ENCODE results near the gene TPCN2. TPM values are rescaled to one million over a fixed set of nuclear protein-coding genes. Genes with fewer than 3 reads are reported as not detected.

The TPCN2 gene
- polyA plus RNA-seq, 1 donor from 2014 or later: 14.2 TPM

DNA sequence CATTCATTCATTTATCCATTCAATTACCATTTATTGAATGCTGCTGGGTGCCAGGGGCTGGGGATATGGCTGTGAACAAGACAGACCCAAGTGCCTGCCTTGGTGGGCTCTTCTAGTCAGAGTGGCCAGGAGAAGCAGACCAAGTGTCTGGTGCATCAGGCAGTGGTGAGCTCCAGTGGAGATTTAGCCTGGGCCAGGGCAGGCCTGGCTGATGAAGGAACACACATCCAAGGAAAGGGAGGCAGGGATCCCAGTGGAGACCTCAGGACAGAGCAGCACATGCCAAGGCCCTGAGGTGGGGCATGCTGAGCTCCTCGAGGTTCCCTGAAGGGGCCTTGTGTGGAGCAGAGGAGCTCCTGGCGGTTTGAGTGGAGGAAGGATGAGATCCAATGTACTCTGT lies 60.4 kb downstream of the TPCN2 start:
- no peak overlapping the region for H3K27ac ChIP-seq (ENCODE audit: low read length)
- H3K9ac ChIP-seq (ENCODE audit: low read length): no peak overlapping the region
- H3K27me3 ChIP-seq (ENCODE audit: insufficient read depth, low read depth, low read length): no peaks in the 10 kb centered on the region
- H3F3A ChIP-seq (ENCODE audit: insufficient read depth, low read length, poor library complexity, severe bottlenecking): no peaks in the 10 kb centered on the region
- H3K79me2 ChIP-seq (replicated peaks; ENCODE audit: insufficient read depth, low read length): no peaks in the 10 kb centered on the region
- no peak overlapping the region for H3K4me3 ChIP-seq (ENCODE audit: low read length)
- no peak overlapping the region for H2AFZ ChIP-seq (ENCODE audit: low read depth, low read length)
- no peaks in the 10 kb centered on the region for H3K9me3 ChIP-seq (ENCODE audit: low read length)
- TF ChIP-seq EZH2 (IDR thresholded peaks at IDR 0.05; ENCODE audit: borderline replicate concordance, insufficient read depth, low read length, poor library complexity, severe bottlenecking): no peak
- TF ChIP-seq REST (IDR thresholded peaks at IDR 0.05; ENCODE audit: borderline replicate concordance): no peak
- no peak for TF ChIP-seq SMC3 (conservative IDR thresholded peaks at IDR 0.05; ENCODE audit: poor library complexity)
- no peak for TF ChIP-seq TAF1 (IDR thresholded peaks at IDR 0.05; ENCODE audit: low read depth)
- TF ChIP-seq, protein P1, sequence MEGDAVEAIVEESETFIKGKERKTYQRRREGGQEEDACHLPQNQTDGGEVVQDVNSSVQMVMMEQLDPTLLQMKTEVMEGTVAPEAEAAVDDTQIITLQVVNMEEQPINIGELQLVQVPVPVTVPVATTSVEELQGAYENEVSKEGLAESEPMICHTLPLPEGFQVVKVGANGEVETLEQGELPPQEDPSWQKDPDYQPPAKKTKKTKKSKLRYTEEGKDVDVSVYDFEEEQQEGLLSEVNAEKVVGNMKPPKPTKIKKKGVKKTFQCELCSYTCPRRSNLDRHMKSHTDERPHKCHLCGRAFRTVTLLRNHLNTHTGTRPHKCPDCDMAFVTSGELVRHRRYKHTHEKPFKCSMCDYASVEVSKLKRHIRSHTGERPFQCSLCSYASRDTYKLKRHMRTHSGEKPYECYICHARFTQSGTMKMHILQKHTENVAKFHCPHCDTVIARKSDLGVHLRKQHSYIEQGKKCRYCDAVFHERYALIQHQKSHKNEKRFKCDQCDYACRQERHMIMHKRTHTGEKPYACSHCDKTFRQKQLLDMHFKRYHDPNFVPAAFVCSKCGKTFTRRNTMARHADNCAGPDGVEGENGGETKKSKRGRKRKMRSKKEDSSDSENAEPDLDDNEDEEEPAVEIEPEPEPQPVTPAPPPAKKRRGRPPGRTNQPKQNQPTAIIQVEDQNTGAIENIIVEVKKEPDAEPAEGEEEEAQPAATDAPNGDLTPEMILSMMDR (IDR thresholded peaks at IDR 0.05; ENCODE audit: poor library complexity, severe bottlenecking): no peak
- TF ChIP-seq MXI1 (conservative IDR thresholded peaks at IDR 0.05; ENCODE audit: poor library complexity, severe bottlenecking): no peak
- TF ChIP-seq RAD21 (conservative IDR thresholded peaks at IDR 0.05): no peak
- TF ChIP-seq POLR2AphosphoS5 (IDR thresholded peaks at IDR 0.05): no peak
- TF ChIP-seq EP300 (conservative IDR thresholded peaks at IDR 0.05; ENCODE audit: poor library complexity, severe bottlenecking): no peak
- H4K20me1 ChIP-seq (ENCODE audit: insufficient read depth): no peaks in the 10 kb centered on the region
- no peaks in the 10 kb centered on the region for H3K36me3 ChIP-seq (ENCODE audit: insufficient read depth, low read length)
- no peaks in the 10 kb centered on the region for H3K9me2 ChIP-seq (ENCODE audit: insufficient read depth, low read length)
- no peak overlapping the region for H3K4me2 ChIP-seq (ENCODE audit: low read length)

DNA sequence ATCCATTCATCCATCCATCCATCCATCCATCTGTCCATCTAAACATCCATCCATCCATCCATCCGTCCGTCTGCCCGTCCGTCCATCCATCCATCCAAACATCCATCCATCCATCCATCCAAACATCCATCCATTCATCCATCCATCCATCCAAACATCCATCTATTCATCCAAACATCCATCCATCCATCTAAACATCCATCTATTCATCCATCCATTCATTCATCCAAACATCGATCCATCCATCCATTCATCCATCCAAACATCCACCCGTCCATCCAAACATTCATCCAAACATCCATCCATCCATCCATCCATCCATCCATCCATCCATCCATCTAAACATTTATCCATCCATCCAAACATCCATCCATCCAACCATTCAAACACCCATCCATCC lies 61.7 kb downstream of the TPCN2 start:
- Histone ChIP-seq H3K4me3 (ENCODE audit: low read length) (no peak overlapping the region), H3F3A (ENCODE audit: insufficient read depth, low read length, poor library complexity, severe bottlenecking) (no peaks in the 10 kb centered on the region), H3K9ac (ENCODE audit: low read length) (no peak overlapping the region), H3K9me2 (ENCODE audit: insufficient read depth, low read length) (no peaks in the 10 kb centered on the region), H3K9me3 (ENCODE audit: low read length) (no peaks in the 10 kb centered on the region), H3K27ac (ENCODE audit: low read length) (no peak overlapping the region), H3K4me2 (ENCODE audit: low read length) (no peak overlapping the region), H3K79me2 (replicated peaks; ENCODE audit: insufficient read depth, low read length) (no peaks in the 10 kb centered on the region), H4K20me1 (ENCODE audit: insufficient read depth) (no peaks in the 10 kb centered on the region), H3K36me3 (ENCODE audit: insufficient read depth, low read length) (no peaks in the 10 kb centered on the region), H3K27me3 (ENCODE audit: insufficient read depth, low read depth, low read length) (no peaks in the 10 kb centered on the region), H2AFZ (ENCODE audit: low read depth, low read length) (no peak overlapping the region)
- TF ChIP-seq, protein P1 (IDR thresholded peaks at IDR 0.05; ENCODE audit: poor library complexity, severe bottlenecking): no peak
- no peak for TF ChIP-seq SMC3 (conservative IDR thresholded peaks at IDR 0.05; ENCODE audit: poor library complexity)
- TF ChIP-seq EZH2 (IDR thresholded peaks at IDR 0.05; ENCODE audit: borderline replicate concordance, insufficient read depth, low read length, poor library complexity, severe bottlenecking): no peak
- TF ChIP-seq TAF1 (IDR thresholded peaks at IDR 0.05; ENCODE audit: low read depth): no peak
- TF ChIP-seq MXI1 (conservative IDR thresholded peaks at IDR 0.05; ENCODE audit: poor library complexity, severe bottlenecking): no peak
- no peak for TF ChIP-seq RAD21 (conservative IDR thresholded peaks at IDR 0.05)
- no peak for TF ChIP-seq REST (IDR thresholded peaks at IDR 0.05; ENCODE audit: borderline replicate concordance)
- TF ChIP-seq POLR2AphosphoS5 (IDR thresholded peaks at IDR 0.05): no peak
- no peak for TF ChIP-seq EP300 (conservative IDR thresholded peaks at IDR 0.05; ENCODE audit: poor library complexity, severe bottlenecking)

Data from neural cell (in vitro differentiated cells).